HepG2 (cell line): Measurements from ENCODE around the gene HYOU1. TPM values are rescaled to one million over a fixed set of nuclear protein-coding genes. Genes with fewer than 3 reads are reported as not detected.
A peak's percentile ranks its signal among the peaks of the same experiment; 100 is the strongest.

ENCODE experiments used
- AGO2 ChIP-seq: fragments of 200-400 bp; formaldehyde crosslinking; optimal IDR thresholded peaks from 2 replicates; pipeline ENCODE3; 2017; ENCODE audit warnings: mild to moderate bottlenecking, low read depth, low read length, moderate library complexity
- BORCS8-MEF2B ChIP-seq: sonication (generic); formaldehyde crosslinking; IDR thresholded peaks from 2 replicates; pipeline ENCODE4 v1.8.0; 2022; ENCODE audit warnings: mild to moderate bottlenecking, missing genetic modification reagents
- GABPA ChIP-seq, 2 experiments: IDR thresholded peaks; 2 replicates each; pipeline ENCODE4 v1.6.1; 2011 to 2016; ENCODE audit warnings: low read depth in 2 of 2, low read length in 1 of 2, missing biosample characterization in 1 of 2, missing genetic modification characterization in 1 of 2
- HNRNPL ChIP-seq: fragments of 200-400 bp; formaldehyde crosslinking; IDR thresholded peaks from 2 replicates; pipeline ENCODE4 v1.6.1; 2017; ENCODE audit warnings: mild to moderate bottlenecking, low read depth, low read length
- KDM2A ChIP-seq: sonication (generic); formaldehyde crosslinking; IDR thresholded peaks from 2 replicates; pipeline ENCODE4 v1.4.0; 2020; ENCODE audit warnings: low read depth, missing genetic modification reagents, borderline replicate concordance
- MED1 ChIP-seq: sonication (generic); formaldehyde crosslinking; IDR thresholded peaks from 2 replicates; pipeline ENCODE4 v1.4.0; 2020; ENCODE audit warnings: missing genetic modification reagents
- NCOA1 ChIP-seq: sonication (generic); formaldehyde crosslinking; IDR thresholded peaks from 2 replicates; pipeline ENCODE4 v1.9.0; 2021; ENCODE audit warnings: missing genetic modification reagents
- NR2F1 ChIP-seq, 2 experiments: fragments of 450-650 bp in 1 of 2; formaldehyde crosslinking in 1 of 2; IDR thresholded peaks; 2 replicates each; pipeline versions ENCODE4 v1.5.0 to v1.6.1; 2016 to 2020; ENCODE audit warnings: mild to moderate bottlenecking in 1 of 2, missing compliant biosample characterization in 1 of 2, missing genetic modification reagents in 1 of 2, moderate library complexity in 1 of 2
- NR2F6 ChIP-seq, 2 experiments: IDR thresholded peaks; 2 replicates each; pipeline ENCODE4 v1.6.1; 2016; ENCODE audit warnings: antibody characterized with exemption in 1 of 2, mild to moderate bottlenecking in 1 of 2
- ZNF282 ChIP-seq: fragments of 450-650 bp; IDR thresholded peaks from 2 replicates; pipeline ENCODE4 v1.6.1; 2018; ENCODE audit not compliant: partially characterized antibody
- ZNF350 ChIP-seq: sonication (generic); formaldehyde crosslinking; IDR thresholded peaks from 2 replicates; pipeline ENCODE4 v1.4.0; 2020; ENCODE audit warnings: mild to moderate bottlenecking, low read depth, missing genetic modification reagents, borderline replicate concordance
- ZNF614 ChIP-seq: IDR thresholded peaks from 2 replicates; pipeline ENCODE4 v1.6.1; 2018; ENCODE audit warnings: missing biosample characterization, missing genetic modification reagents, inconsistent platforms, borderline replicate concordance
- ZNF747 ChIP-seq: sonication (generic); formaldehyde crosslinking; IDR thresholded peaks from 2 replicates; pipeline ENCODE4 v1.8.1; 2023; ENCODE audit warnings: missing genetic modification reagents, mild to moderate bottlenecking, borderline replicate concordance
- polyA plus RNA-seq, 8 experiments: library from polyadenylated mRNA; depleted of rRNA in 3 of 8; stranded (reverse) in 7 of 8; unstranded in 1 of 8; fragments of >200 nt; fragmentation: Illumina TruSeq in 4 of 8; extraction: Trizol in 4 of 8; gene quantifications; 2 replicates each; pipeline versions ENCODE4 v1.2.1 to v1.2.3, GENCODE V29; 2011 to 2016; ENCODE audit warnings: low read depth in 4 of 8, missing spikeins in 1 of 8, mixed read lengths in 1 of 8; ENCODE audit not compliant: insufficient read depth in 1 of 8
- total RNA-seq, 5 experiments: library from RNA; depleted of rRNA; stranded (reverse); fragments of >200 nt; fragmentation: Illumina TruSeq; extraction: Trizol; gene quantifications; 2 replicates each; pipeline ENCODE4 v1.2.3, GENCODE V29; 2016; ENCODE audit warnings: low read depth in 1 of 5
- TF ChIP-seq, protein P1 (sequence below): sonication (generic); formaldehyde crosslinking; IDR thresholded peaks from 2 replicates; pipeline ENCODE4 v1.4.0; 2020; ENCODE audit warnings: missing genetic modification reagents, borderline replicate concordance
- TF ChIP-seq, protein P2 (sequence below): sonication (generic); formaldehyde crosslinking; conservative IDR thresholded peaks from 2 replicates; pipeline ENCODE4 v1.4.0; 2020; ENCODE audit warnings: missing genetic modification reagents
- TF ChIP-seq, protein P3 (sequence below): sonication (generic); formaldehyde crosslinking; IDR thresholded peaks from 2 replicates; pipeline ENCODE4 v1.8.0; 2022; ENCODE audit warnings: mild to moderate bottlenecking, missing genetic modification reagents; ENCODE audit not compliant: insufficient replicate concordance
- TF ChIP-seq, protein P4 (sequence below): sonication (generic); formaldehyde crosslinking; IDR thresholded peaks from 2 replicates; pipeline ENCODE4 v1.9.0; 2022; ENCODE audit warnings: missing genetic modification reagents, mild to moderate bottlenecking, borderline replicate concordance
- TF ChIP-seq, protein P5 (sequence below): IDR thresholded peaks from 2 replicates; pipeline ENCODE4 v1.6.1; 2018; ENCODE audit warnings: missing genetic modification reagents, mild to moderate bottlenecking, missing compliant biosample characterization

HYOU1 gene
- total and polyA plus RNA-seq, 2 of the 13 experiments (the other 11 are each of a cell fraction or from before 2014, with no cell fraction given) = 127 to 155 TPM

DNA sequence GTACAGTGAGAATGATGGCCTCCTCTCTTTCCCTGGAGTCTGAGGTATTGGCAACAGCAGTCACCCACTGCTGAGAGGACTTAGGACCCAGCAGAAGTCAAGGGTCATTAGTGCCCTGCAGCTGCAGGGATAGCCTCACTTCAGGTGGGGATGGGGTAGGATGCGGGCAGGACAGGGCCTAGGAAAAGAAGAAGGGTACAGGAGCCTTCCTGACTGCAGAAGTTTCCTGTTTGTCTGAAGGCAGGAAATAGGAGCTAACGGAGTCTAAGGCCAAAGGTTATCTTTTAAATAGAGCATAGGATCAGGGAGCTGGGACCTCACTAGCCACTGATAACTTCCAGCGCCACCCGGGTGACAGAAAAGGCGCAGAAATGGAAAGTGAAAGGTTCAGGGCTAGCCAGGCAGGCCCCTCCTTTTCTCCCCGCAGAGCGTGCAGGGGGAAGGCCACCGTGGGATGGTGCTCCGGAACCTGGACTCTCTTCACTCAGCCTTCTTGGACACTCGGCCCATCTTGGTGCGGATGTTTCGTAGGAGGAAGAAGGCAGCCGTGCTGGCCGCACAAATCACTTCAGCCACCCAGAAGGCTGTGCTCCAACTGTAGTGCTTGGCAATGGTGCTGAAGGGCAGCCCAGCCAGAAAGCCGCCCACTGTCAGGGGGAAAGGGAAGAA is 32.4 kb downstream of the HYOU1 start (continued):
- TF ChIP-seq, protein P1, sequence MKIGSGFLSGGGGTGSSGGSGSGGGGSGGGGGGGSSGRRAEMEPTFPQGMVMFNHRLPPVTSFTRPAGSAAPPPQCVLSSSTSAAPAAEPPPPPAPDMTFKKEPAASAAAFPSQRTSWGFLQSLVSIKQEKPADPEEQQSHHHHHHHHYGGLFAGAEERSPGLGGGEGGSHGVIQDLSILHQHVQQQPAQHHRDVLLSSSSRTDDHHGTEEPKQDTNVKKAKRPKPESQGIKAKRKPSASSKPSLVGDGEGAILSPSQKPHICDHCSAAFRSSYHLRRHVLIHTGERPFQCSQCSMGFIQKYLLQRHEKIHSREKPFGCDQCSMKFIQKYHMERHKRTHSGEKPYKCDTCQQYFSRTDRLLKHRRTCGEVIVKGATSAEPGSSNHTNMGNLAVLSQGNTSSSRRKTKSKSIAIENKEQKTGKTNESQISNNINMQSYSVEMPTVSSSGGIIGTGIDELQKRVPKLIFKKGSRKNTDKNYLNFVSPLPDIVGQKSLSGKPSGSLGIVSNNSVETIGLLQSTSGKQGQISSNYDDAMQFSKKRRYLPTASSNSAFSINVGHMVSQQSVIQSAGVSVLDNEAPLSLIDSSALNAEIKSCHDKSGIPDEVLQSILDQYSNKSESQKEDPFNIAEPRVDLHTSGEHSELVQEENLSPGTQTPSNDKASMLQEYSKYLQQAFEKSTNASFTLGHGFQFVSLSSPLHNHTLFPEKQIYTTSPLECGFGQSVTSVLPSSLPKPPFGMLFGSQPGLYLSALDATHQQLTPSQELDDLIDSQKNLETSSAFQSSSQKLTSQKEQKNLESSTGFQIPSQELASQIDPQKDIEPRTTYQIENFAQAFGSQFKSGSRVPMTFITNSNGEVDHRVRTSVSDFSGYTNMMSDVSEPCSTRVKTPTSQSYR = no peak
- TF ChIP-seq NR2F1 (CRISPR knock-in tag; IDR thresholded peaks at IDR 0.05) (peak; percentile 61 to 69), HNRNPL (0 out of 2 replicates have a peak, but pooled peaks have one; percentile 47), ZNF747 (peak; percentile 63; the same call in 1 of the 2 replicates), ZNF350 (CRISPR knock-in tag) (peak; percentile 67; the same call in 1 of the 2 replicates), NCOA1 (CRISPR knock-in tag) (no peak), GABPA (IDR thresholded peaks at IDR 0.05; ENCODE audit: low read depth, low read length) (no peak), GABPA (CRISPR knock-in tag; IDR thresholded peaks at IDR 0.05; ENCODE audit: low read depth) (peak; percentile 34; the same call in 1 of the 2 replicates), NR2F6 (IDR thresholded peaks at IDR 0.05) (peak; percentile 81), NR2F6 (CRISPR knock-in tag; IDR thresholded peaks at IDR 0.05) (peak; percentile 82), ZNF282 (no peak), AGO2 (peak; percentile 60), ZNF614 (CRISPR knock-in tag) (0 out of 2 replicates have a peak, but pooled peaks have one; percentile 10), KDM2A (CRISPR knock-in tag) (peak; percentile 48; the same call in 1 of the 2 replicates), BORCS8-MEF2B (CRISPR knock-in tag) (no peak), MED1 (CRISPR knock-in tag) (peak; percentile 75)
- TF ChIP-seq, protein P2, sequence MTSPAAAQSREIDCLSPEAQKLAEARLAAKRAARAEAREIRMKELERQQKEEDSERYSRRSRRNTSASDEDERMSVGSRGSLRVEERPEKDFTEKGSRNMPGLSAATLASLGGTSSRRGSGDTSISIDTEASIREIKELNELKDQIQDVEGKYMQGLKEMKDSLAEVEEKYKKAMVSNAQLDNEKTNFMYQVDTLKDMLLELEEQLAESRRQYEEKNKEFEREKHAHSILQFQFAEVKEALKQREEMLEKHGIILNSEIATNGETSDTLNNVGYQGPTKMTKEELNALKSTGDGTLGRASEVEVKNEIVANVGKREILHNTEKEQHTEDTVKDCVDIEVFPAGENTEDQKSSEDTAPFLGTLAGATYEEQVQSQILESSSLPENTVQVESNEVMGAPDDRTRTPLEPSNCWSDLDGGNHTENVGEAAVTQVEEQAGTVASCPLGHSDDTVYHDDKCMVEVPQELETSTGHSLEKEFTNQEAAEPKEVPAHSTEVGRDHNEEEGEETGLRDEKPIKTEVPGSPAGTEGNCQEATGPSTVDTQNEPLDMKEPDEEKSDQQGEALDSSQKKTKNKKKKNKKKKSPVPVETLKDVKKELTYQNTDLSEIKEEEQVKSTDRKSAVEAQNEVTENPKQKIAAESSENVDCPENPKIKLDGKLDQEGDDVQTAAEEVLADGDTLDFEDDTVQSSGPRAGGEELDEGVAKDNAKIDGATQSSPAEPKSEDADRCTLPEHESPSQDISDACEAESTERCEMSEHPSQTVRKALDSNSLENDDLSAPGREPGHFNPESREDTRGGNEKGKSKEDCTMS = no peak
- TF ChIP-seq, protein P3, sequence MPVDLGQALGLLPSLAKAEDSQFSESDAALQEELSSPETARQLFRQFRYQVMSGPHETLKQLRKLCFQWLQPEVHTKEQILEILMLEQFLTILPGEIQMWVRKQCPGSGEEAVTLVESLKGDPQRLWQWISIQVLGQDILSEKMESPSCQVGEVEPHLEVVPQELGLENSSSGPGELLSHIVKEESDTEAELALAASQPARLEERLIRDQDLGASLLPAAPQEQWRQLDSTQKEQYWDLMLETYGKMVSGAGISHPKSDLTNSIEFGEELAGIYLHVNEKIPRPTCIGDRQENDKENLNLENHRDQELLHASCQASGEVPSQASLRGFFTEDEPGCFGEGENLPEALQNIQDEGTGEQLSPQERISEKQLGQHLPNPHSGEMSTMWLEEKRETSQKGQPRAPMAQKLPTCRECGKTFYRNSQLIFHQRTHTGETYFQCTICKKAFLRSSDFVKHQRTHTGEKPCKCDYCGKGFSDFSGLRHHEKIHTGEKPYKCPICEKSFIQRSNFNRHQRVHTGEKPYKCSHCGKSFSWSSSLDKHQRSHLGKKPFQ (CRISPR knock-in tag) = no peak
- TF ChIP-seq, protein P4, sequence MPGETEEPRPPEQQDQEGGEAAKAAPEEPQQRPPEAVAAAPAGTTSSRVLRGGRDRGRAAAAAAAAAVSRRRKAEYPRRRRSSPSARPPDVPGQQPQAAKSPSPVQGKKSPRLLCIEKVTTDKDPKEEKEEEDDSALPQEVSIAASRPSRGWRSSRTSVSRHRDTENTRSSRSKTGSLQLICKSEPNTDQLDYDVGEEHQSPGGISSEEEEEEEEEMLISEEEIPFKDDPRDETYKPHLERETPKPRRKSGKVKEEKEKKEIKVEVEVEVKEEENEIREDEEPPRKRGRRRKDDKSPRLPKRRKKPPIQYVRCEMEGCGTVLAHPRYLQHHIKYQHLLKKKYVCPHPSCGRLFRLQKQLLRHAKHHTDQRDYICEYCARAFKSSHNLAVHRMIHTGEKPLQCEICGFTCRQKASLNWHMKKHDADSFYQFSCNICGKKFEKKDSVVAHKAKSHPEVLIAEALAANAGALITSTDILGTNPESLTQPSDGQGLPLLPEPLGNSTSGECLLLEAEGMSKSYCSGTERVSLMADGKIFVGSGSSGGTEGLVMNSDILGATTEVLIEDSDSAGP (CRISPR knock-in tag) = peak; percentile 29; the same call in 1 of the 2 replicates
- TF ChIP-seq, protein P5, sequence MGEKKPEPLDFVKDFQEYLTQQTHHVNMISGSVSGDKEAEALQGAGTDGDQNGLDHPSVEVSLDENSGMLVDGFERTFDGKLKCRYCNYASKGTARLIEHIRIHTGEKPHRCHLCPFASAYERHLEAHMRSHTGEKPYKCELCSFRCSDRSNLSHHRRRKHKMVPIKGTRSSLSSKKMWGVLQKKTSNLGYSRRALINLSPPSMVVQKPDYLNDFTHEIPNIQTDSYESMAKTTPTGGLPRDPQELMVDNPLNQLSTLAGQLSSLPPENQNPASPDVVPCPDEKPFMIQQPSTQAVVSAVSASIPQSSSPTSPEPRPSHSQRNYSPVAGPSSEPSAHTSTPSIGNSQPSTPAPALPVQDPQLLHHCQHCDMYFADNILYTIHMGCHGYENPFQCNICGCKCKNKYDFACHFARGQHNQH (CRISPR knock-in tag) = 0 out of 2 replicates have a peak, but pooled peaks have one; percentile 36
